Activated CD8-positive, alpha-beta memory T cell treated with anti-CD3 and anti-CD28 coated beads for 4 hours (primary cell): Measurements from ENCODE around the gene TMPRSS2.

Experiments
- DNase-seq, 2 donors: peaks; one replicate each; pipeline ENCODE4 v3.0.0-alpha.2; 2020; ENCODE audit warnings: low read depth in 2 of 2

Gene TMPRSS2

GRCh38 chr21:41509733-41510132 lies 1.8 kb upstream of the TMPRSS2 start:
- no peak for DNase-seq

DNA sequence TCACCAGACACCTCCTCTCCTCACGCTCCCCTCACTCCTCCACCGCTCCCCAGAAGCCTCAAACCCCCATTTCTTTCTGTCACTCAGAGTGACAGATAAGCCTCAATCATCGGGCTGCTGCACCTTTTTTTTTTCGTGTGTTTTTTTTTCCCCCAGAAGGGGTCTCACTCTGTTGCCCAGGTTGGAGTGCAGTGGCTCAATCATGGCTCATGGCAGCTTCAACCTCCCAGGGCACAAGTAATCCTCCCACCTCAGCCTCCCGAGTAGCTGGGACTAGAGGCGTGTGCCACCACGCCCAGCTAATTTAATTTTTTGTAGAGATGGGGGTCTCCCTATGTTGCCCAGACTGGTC lies 1.2 kb upstream of the TMPRSS2 start:
- DNase-seq: no peak

GRCh38 chr21:41508415-41509144 lies 622 bp upstream of the TMPRSS2 start:
- DNase-seq: no peak

DNA sequence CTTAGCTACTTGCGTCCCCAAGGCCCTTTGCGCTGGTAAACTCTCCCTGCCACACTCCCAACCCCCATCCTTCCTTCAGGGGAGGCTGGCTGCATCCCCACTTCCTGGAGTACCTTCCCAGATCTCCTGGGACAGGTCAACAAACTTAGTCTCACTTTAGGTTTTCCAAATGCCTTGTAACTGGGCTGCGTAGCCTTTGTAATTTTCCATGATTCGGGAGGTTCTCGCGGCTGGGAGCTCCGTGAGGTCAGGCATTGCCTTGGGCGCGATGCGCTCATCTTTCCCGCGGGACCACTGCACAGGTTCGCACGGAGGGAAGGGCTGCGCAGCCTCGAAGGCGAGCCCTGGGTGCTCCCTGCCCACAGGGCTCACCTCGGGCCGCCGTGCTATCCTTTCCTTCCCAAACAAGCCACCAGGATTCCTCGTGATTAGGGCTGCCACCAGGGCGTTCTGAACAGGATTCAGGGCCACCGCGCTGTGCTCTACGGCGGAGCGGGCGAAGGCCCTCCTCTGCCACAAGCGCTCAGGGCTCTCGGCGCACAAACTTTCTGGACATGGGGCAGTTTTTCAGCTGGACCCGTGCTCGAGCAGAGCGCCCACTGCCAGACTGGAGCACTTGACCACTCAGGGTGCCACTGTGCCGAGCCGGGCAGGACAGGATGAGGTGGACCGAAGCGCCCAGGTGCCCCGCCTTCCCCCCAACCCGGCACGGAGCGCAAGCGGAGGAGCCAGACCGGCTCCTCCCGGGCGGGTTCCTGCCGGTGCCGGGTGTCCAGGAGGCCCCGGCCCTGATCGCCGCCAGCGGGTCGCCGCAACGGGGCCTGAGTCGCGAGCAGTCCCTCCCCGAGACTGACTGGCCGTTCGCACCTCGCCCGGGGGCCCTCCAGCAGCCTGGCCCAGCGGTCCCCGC lies 1.1 kb downstream of the TMPRSS2 start:
- no peak for DNase-seq

DNA sequence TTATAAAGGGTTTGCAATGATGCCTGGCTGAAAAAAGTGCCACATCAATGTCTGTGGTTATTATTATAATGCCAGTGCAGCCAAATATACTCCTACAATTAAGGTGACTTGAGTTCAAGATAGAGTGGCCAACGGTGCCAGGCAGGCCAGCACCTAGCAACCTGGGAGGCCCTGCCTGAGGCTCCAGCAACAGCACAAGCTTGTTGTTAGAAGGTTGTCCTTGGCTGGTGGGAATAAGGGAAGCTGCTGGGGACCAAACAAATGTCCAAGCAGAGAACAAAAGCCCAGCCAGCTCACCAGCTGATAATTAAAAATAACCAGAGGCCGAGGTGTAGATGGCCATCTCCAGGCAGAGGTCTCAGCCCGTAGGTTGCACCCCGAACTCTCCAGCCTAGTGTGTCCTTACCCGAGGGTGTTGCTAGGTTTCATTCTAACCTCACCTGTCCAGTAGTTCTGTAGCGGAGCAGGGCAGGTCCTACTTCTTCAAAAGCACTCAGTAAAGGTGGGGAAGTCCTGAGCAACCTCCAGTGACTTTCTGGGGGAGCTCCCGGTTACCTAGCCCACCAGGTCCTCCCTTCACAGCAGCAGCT lies 1.9 kb downstream of the TMPRSS2 start:
- no peak for DNase-seq

- no peak for DNase-seq
Observed at GRCh38 chr21:41504030-41504429, 3.9 kb downstream of the TMPRSS2 start.

DNA sequence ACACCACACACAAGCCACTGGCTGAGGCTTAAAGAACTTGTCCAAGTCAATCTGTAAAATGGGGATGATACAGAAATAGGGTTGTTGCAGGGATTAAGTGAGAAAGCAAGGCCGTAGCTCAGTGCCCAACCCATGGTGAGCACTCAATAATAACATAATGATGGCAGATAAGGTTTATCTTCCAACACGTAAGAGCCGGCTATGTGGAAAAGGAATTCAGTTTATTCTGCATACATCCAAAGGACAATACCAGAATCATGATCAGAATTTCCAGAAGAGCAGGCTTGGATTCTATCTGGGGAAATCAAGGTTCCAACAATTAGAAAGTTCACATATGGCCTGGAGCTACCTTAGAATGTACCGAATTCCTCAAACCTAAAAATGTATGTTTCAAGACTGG lies 4.6 kb downstream of the TMPRSS2 start:
- DNase-seq: no peak

DNA sequence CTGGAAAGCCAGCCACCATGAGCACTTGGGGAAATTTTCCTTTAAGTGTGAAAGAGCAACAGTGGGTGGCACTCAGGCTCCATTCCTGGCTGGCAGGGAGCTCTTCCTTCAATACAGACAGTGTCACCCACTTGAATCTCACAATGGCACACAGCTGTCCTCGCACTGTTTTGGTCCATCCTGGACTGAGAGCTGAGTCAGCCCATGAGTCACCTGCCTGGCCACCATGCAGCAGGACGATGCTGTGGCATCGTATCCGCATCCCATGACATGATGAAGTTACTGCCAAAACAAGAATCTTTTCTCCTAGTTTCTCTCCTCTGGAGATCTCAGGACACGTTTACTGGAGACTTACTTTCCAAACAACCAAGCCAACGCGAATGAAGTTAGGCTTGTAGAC lies 6.0 kb downstream of the TMPRSS2 start:
- DNase-seq: no peak

DNA sequence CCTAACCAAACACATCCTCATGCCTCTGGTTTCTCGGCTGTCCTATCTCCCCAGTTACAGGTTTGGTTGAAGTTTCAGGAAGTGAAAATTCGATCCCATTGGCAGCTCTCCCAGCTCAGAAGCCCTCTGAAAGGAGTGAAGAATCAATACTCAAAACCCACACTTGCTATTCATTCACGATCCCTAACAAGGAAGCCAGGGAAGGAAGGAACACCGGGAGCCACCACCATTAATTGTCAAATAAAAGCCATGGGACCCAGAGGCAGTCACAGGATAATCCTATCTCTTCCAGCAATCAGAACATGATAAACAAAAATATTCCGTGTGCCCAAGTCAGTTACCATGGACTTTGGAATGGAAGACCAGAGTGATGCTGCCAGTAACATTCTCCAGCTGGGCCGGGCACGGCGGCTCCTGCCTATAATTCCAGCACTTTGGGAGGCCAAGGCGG lies 7.0 kb downstream of the TMPRSS2 start:
- DNase-seq: no peak

GRCh38 chr21:41500363-41500762 lies 7.6 kb downstream of the TMPRSS2 start:
- DNase-seq: no peak

DNA sequence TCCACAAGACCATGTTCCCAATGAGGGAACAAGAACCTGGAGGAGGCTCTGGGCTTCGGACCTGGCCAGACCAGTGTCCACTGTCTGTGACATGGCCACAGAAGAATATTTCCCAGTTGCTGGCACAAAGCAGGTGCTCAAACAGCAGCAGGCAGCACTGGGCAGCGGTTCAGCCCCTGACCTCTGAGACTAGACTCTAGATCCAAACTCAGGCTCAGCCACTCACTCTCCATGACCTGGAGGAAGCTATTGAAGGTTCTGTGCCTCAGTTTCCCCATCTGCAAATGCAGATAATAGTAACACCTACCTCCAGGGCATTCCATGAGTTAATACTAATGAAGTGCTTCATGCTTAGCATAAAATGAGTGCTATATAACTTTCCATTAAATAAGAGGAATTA lies 8.0 kb downstream of the TMPRSS2 start:
- DNase-seq: no peak

GRCh38 chr21:41497788-41498187 lies 10.2 kb downstream of the TMPRSS2 start:
- DNase-seq: no peak

- DNase-seq: no peak
Observed at GRCh38 chr21:41497008-41497407, 10.9 kb downstream of the TMPRSS2 start.

DNA sequence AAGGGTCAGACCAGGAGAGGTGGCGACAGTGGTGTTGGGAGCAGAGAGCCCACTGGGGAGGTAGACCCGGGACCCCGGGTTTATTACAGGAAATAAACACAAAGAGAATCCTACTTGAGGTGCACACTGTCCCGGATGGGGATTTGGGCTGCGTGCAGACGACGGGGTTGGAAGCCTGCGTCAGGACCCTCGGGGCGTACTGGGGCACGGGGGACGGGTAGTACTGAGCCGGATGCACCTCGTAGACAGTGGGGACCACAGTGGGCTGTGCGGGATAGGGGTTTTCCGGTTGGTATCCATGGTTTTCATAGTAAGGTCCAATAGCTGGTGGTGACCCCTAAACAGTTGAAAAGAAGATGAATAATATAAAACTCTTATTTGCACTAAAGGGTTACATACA lies 13.7 kb downstream of the TMPRSS2 start:
- no peak for DNase-seq

DNA sequence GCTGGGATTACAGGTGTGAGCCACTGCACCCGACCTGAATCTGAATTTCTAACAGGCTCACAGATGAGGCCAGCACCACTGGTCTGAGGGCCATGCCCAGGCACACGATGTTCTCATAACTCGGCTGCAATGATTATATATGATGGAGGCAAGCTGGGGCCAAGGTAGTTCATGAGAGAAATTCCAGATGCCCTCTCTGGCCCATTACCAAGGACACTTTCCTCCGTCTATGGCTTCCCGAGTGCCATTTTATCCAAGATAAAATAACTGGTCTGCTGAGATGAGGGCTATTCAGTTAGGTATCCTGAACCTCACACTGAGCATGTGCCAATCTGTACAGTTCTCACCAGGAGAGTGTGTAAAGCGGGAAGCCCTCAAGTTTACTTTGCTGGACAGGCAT lies 16.5 kb downstream of the TMPRSS2 start:
- no peak for DNase-seq

- no peak for DNase-seq
Observed at GRCh38 chr21:41490330-41490729, 17.6 kb downstream of the TMPRSS2 start.

DNA sequence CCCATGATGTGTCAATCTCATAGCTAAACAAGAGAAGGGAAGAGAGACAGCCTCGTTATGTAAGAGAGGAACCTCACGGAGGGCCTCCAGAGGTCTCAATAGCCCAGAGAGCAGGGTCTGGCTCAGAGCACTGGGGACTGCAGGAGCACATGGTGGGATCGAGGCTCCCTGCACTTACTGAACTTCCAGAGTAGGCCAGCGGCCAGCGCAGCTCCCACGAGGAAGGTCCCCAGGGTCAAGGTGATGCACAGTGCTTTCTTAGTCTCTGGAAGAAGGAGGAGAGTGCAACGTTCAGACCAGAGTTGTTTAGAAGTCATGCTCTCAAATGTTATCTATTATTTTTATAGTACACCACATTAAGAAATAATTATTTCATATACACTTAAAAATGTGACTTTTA lies 18.6 kb downstream of the TMPRSS2 start:
- DNase-seq: no peak

DNA sequence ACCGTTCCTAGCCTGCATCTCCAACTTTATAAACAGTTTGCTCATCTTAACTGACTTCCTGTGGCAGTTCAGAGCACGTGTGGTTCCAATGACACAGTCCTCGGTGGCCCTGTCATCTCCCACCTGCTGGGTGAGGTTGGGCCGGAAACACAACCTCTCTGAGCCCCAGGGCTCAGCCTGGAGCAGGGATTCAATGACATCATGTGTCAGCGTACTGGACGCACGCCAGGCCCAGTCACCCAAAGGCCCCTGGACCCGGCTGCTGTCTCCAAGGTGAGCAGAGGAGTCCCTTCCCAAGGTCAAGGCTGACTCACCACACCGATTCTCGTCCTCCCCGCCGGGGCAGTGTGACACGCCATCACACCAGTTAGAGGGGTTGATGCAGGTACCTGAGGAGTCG lies 19.9 kb downstream of the TMPRSS2 start:
- no peak for DNase-seq

- no peak for DNase-seq
Observed at GRCh38 chr21:41487082-41487481, 20.9 kb downstream of the TMPRSS2 start.

DNA sequence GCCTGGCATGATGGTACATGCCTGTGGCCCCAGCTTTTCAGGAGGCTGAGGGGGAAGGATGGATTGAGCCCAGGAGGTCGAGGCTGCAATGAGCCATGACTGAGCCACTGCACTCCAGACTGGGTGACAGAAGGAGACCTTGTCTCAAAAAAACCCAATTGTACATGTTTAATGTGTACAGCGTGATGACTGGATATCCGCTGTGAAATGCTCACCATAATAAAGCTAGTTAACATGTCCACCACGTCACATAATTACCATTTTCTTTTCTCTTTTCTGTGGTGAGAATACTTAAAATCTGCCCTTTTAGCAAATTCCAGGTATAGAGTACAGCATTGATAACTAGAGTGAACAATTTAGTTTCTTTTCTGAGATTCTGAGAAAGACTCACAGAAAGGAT lies 24.0 kb downstream of the TMPRSS2 start:
- no peak for DNase-seq

DNA sequence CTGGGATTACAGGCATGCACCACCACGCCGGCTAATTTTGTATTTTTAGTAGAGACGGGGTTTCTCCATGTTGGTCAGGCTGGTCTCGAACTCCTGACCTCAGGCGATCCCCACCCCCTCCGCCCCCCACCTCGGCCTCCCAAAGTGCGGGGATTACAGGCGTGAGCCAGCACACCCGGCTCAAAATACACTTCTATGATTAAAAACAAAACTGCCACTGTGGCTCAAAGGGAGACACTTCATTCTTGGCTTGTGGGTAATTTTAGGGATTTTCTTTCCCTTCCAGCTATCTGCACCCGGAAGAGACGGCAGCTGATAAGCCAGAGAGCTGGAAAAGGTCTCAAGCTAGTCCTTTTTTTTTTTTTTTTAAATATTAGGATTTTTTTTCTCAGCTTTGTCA lies 24.5 kb downstream of the TMPRSS2 start:
- no peak for DNase-seq

- no peak for DNase-seq
Observed at GRCh38 chr21:41482980-41483379, 25.0 kb downstream of the TMPRSS2 start.

- no peak for DNase-seq
Observed at GRCh38 chr21:41482301-41482700, 25.7 kb downstream of the TMPRSS2 start.
